ENCODE measurements around the gene SLC17A3. TPM values are rescaled to one million over a fixed set of nuclear protein-coding genes. Genes with fewer than 3 reads are reported as not detected.

The SLC17A3 gene
- total RNA-seq, 2 experiments from 2014 or later: 0.06 TPM; not detected in 1

- no TSS peak for BruUV-seq (replicated peaks)
- Histone ChIP-seq H3K9me2 (ENCODE audit: insufficient read depth, low read length) (no peaks in the 10 kb centered on the region), H3K9me3 (ENCODE audit: low read length) (no peaks in the 10 kb centered on the region), H3K36me3 (ENCODE audit: insufficient read depth, low read length) (no peaks in the 10 kb centered on the region), H3K4me3 (ENCODE audit: low read depth, low read length, poor library complexity, severe bottlenecking) (no peak overlapping the region), H4K20me1 (ENCODE audit: insufficient read depth, low read length) (no peaks in the 10 kb centered on the region), H2AFZ (ENCODE audit: low read length) (no peak overlapping the region), H3K4me2 (ENCODE audit: low read length) (no peak overlapping the region), H3K4me1 (ENCODE audit: insufficient read depth, low read length, poor library complexity, severe bottlenecking) (no peaks in the 10 kb centered on the region), H3K27ac (ENCODE audit: low read depth, low read length, poor library complexity, severe bottlenecking) (no peak overlapping the region), H3K79me2 (ENCODE audit: insufficient read depth, low read depth, low read length) (no peaks in the 10 kb centered on the region)
- ChIA-PET POLR2A (no interaction called here), CTCF (ENCODE audit: unreplicated experiment) (no interaction called here)
- intact Hi-C loops (cut with micrococcal nuclease; ENCODE audit: unreplicated experiment): no loop called here
- no peak for DNase-seq (ENCODE audit: low spot score)
- no peak for TF ChIP-seq EZH2phosphoT487 (IDR thresholded peaks at IDR 0.05; ENCODE audit: borderline replicate concordance, low read depth, low read length)
Measured at GRCh38 chr6:25919657-25920056, 45.6 kb upstream of the SLC17A3 start.

GRCh38 chr6:25918083-25918683 is 44.1 kb upstream of the SLC17A3 start:
- TF ChIP-seq CTCF (conservative IDR thresholded peaks at IDR 0.05; ENCODE audit: low read length) (no peak), EZH2phosphoT487 (IDR thresholded peaks at IDR 0.05; ENCODE audit: borderline replicate concordance, low read depth, low read length) (no peak)
- POLR2A ChIA-PET: no interaction called here
- intact Hi-C loops (cut with micrococcal nuclease; ENCODE audit: unreplicated experiment): no loop called here
- no peaks in the 10 kb centered on the region for H3K79me2 ChIP-seq (ENCODE audit: insufficient read depth, low read depth, low read length)
- H3K36me3 ChIP-seq (ENCODE audit: insufficient read depth, low read length): no peaks in the 10 kb centered on the region
- no TSS peak for BruUV-seq (replicated peaks)
- no peak overlapping the region for H3K27ac ChIP-seq (ENCODE audit: low read depth, low read length, poor library complexity, severe bottlenecking)
- H3K9me3 ChIP-seq (ENCODE audit: low read length): no peaks in the 10 kb centered on the region
- H3K4me3 ChIP-seq (ENCODE audit: low read depth, low read length, poor library complexity, severe bottlenecking): no peak overlapping the region
- no peaks in the 10 kb centered on the region for H3K9me2 ChIP-seq (ENCODE audit: insufficient read depth, low read length)
- DNase-seq (ENCODE audit: low spot score): no peak
- no peaks in the 10 kb centered on the region for H3K4me1 ChIP-seq (ENCODE audit: insufficient read depth, low read length, poor library complexity, severe bottlenecking)
- no peaks in the 10 kb centered on the region for H4K20me1 ChIP-seq (ENCODE audit: insufficient read depth, low read length)
- H3K4me2 ChIP-seq (ENCODE audit: low read length): no peak overlapping the region
- no peak overlapping the region for H2AFZ ChIP-seq (ENCODE audit: low read length)
- CTCF ChIA-PET (ENCODE audit: unreplicated experiment): no interaction called here

GRCh38 chr6:25916789-25917490 is 42.9 kb upstream of the SLC17A3 start:
- no peak overlapping the region for H3K4me2 ChIP-seq (ENCODE audit: low read length)
- TF ChIP-seq EZH2phosphoT487 (IDR thresholded peaks at IDR 0.05; ENCODE audit: borderline replicate concordance, low read depth, low read length) (no peak), CTCF (conservative IDR thresholded peaks at IDR 0.05; ENCODE audit: low read length) (no peak)
- H3K4me1 ChIP-seq (ENCODE audit: insufficient read depth, low read length, poor library complexity, severe bottlenecking): no peaks in the 10 kb centered on the region
- intact Hi-C loops (cut with micrococcal nuclease; ENCODE audit: unreplicated experiment): no loop called here
- H2AFZ ChIP-seq (ENCODE audit: low read length): no peak overlapping the region
- DNase-seq (ENCODE audit: low spot score): no peak
- ChIA-PET POLR2A (no interaction called here), CTCF (ENCODE audit: unreplicated experiment) (no interaction called here)
- no peaks in the 10 kb centered on the region for H3K9me3 ChIP-seq (ENCODE audit: low read length)
- H3K9me2 ChIP-seq (ENCODE audit: insufficient read depth, low read length): no peaks in the 10 kb centered on the region
- H3K36me3 ChIP-seq (ENCODE audit: insufficient read depth, low read length): no peaks in the 10 kb centered on the region
- H3K79me2 ChIP-seq (ENCODE audit: insufficient read depth, low read depth, low read length): no peaks in the 10 kb centered on the region
- BruUV-seq (replicated peaks): no TSS peak
- no peak overlapping the region for H3K4me3 ChIP-seq (ENCODE audit: low read depth, low read length, poor library complexity, severe bottlenecking)
- H3K27ac ChIP-seq (ENCODE audit: low read depth, low read length, poor library complexity, severe bottlenecking): no peak overlapping the region
- H4K20me1 ChIP-seq (ENCODE audit: insufficient read depth, low read length): no peaks in the 10 kb centered on the region

All from OCI-LY7 (cell line).